ENCODE data around the gene TCP1. TPM values are rescaled to one million over a fixed set of nuclear protein-coding genes. Genes with fewer than 3 reads are reported as not detected.

Gene TCP1
- total RNA-seq, 1 experiment from 2014 or later = 412 TPM

DNA sequence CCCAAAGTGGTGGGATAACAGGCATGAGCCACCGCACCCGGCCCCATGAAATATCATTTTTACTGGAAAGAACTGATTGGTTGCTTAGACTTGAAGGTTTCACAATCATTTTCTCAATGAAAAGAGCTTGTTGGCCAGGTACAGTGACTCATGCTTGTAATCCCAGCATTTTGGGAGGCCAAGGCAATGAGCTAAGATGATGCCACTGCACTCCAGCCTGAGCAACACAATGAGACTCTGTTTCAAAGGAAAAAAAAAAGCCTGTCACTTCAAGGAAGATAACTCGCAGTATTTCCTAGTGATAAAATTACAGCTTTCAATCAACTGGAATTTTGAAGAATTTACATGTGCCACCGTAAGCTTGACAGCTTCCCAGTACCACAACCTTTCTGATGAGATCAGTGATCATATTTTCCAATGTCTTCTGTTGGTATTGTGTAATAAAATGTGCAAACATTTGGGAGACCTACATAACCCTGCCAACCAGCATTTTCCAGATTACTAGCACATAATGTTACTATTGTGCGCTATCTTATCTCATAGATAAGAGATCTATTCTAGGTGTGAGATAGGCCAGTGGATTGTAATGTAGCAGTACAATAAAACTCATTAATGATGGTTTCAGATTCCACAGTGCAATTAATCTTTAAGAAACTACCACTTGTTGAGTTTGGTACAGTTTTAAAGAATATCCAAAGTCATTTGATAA, 17.9 kb upstream of the TCP1 start:
- no peak overlapping the region for H4K5ac ChIP-seq (ENCODE audit: insufficient read length, low read depth, low read length)
- H3K79me1 ChIP-seq (ENCODE audit: insufficient read depth, low read depth, low read length, poor library complexity, severe bottlenecking) = no peaks in the 10 kb centered on the region
- no peak overlapping the region for H3K9ac ChIP-seq (ENCODE audit: extremely low read depth, insufficient read length, low read length)
- H4K20me1 ChIP-seq (ENCODE audit: control insufficient read depth, insufficient read depth, insufficient read length) = no peaks in the 10 kb centered on the region
- Mint-ChIP-seq H3K9me3 (no peaks in the 10 kb centered on the region), H3K27ac (no peak overlapping the region), H3K4me1 (peaks cover 8 to 17% of the 10 kb centered on the region in 2 experiments), H3K27me3 (ENCODE audit: low read depth) (no peaks in the 10 kb centered on the region), H3K4me3 (no peak overlapping the region), H3K36me3 (ENCODE audit: insufficient read depth in 1 of 3, low read depth in 3 of 3) (no peaks in the 10 kb centered on the region)
- H3K23ac ChIP-seq (ENCODE audit: insufficient read length, low read depth, low read length) = no peak overlapping the region
- no peak overlapping the region for H2BK20ac ChIP-seq (ENCODE audit: low read depth, low read length, poor library complexity, severe bottlenecking)
- H3K23me2 ChIP-seq (ENCODE audit: insufficient read length, low read depth, low read length, poor library complexity, severe bottlenecking) = no peaks in the 10 kb centered on the region
- H4K91ac ChIP-seq (ENCODE audit: insufficient read length, low read depth, low read length) = no peak overlapping the region
- no CpG with 5 or more reads among the region's 5 CpGs for WGBS (ENCODE audit: extremely low coverage, insufficient read length, low lambda C conversion rate)
- no peak overlapping the region for H3K4me2 ChIP-seq (ENCODE audit: insufficient read depth, insufficient read length, low read length)
- no peaks in the 10 kb centered on the region for H3K79me2 ChIP-seq (ENCODE audit: insufficient read depth, low read length)
- H2BK12ac ChIP-seq (ENCODE audit: insufficient read length, low read depth, low read length) = no peak overlapping the region
- H3K4me1 ChIP-seq (ENCODE audit: insufficient read depth, low read length) = no peaks in the 10 kb centered on the region; the same call in 1 of the 2 replicates
- no peak overlapping the region for H4K8ac ChIP-seq (replicated peaks; ENCODE audit: insufficient read length, low read depth, low read length)
- no peak overlapping the region for H3K14ac ChIP-seq (ENCODE audit: insufficient read depth, low read length)
- no peak overlapping the region for H3K18ac ChIP-seq (ENCODE audit: insufficient read length, low read depth, low read length)
- H3K27ac ChIP-seq (ENCODE audit: insufficient read length, low read depth, low read length) = no peak overlapping the region
- no peak overlapping the region for H3T11ph ChIP-seq (ENCODE audit: low read length)
- no peak overlapping the region for H3K56ac ChIP-seq (ENCODE audit: insufficient read length, low read depth, low read length)
- no peak overlapping the region for H3K4ac ChIP-seq (ENCODE audit: low read depth, low read length)
- H2BK15ac ChIP-seq (ENCODE audit: low read depth, low read length) = no peak overlapping the region
- H2BK120ac ChIP-seq (ENCODE audit: low read depth, low read length, poor library complexity, severe bottlenecking) = no peak overlapping the region
- DNase-seq = no peak
- TF ChIP-seq, protein P1, sequence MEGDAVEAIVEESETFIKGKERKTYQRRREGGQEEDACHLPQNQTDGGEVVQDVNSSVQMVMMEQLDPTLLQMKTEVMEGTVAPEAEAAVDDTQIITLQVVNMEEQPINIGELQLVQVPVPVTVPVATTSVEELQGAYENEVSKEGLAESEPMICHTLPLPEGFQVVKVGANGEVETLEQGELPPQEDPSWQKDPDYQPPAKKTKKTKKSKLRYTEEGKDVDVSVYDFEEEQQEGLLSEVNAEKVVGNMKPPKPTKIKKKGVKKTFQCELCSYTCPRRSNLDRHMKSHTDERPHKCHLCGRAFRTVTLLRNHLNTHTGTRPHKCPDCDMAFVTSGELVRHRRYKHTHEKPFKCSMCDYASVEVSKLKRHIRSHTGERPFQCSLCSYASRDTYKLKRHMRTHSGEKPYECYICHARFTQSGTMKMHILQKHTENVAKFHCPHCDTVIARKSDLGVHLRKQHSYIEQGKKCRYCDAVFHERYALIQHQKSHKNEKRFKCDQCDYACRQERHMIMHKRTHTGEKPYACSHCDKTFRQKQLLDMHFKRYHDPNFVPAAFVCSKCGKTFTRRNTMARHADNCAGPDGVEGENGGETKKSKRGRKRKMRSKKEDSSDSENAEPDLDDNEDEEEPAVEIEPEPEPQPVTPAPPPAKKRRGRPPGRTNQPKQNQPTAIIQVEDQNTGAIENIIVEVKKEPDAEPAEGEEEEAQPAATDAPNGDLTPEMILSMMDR (conservative IDR thresholded peaks at IDR 0.05) = no peak
- no peak overlapping the region for H2AK5ac ChIP-seq (ENCODE audit: insufficient read length, low read length)
- no peaks in the 10 kb centered on the region for H3K27me3 ChIP-seq (ENCODE audit: insufficient read depth, low read length)
- H3K9me3 ChIP-seq (ENCODE audit: control insufficient read depth, low read depth, low read length) = no peaks in the 10 kb centered on the region
- no peak overlapping the region for H2BK5ac ChIP-seq (ENCODE audit: insufficient read length, low read length)
- H2AFZ ChIP-seq (ENCODE audit: low read length) = no peak overlapping the region

Measured in H9 (cell line).